Renal cortical epithelial cell (primary cell): ENCODE data around the gene UTP14C. TPM values are rescaled to one million over a fixed set of nuclear protein-coding genes. Genes with fewer than 3 reads are reported as not detected.
A peak's percentile ranks its signal among the peaks of the same experiment; 100 is the strongest.
"Not testable (repeated sequence)": the region's sequence is repeated elsewhere in the genome, so short reads cannot be mapped to it uniquely, and the experiment has no call there.

ENCODE experiments used
- DNase-seq: peaks from one replicate; pipeline ENCODE4 v3.0.0-alpha.2; 2011; ENCODE audit warnings: low read depth
- total RNA-seq: library from RNA; depleted of rRNA; stranded (reverse); fragments of >200 nt; gene quantifications from 2 replicates; pipeline ENCODE4 v1.2.3, GENCODE V29; 2014

Gene UTP14C
- total RNA-seq, 1 donor from 2014 or later = 35.0 TPM

DNA sequence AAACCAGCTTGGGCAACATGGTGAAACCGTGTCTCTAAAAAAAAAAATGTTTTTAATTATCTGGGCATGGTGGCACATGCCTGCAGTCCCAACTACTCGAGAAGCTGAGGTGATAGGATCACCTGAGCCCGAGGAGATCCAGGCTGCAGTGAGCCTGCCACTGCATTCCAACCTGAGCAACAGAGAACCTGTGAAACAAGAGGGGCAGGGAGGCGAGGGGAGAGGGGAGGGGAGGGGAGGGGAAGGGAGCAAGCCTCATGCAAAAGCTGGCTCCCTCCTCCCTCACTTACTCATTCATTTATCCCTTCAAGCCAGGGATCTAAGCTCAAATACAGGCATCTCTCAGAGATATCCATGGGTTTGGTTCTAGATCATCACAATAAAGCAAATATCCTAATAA lies 22.1 kb upstream of the UTP14C start:
- DNase-seq = no peak

DNA sequence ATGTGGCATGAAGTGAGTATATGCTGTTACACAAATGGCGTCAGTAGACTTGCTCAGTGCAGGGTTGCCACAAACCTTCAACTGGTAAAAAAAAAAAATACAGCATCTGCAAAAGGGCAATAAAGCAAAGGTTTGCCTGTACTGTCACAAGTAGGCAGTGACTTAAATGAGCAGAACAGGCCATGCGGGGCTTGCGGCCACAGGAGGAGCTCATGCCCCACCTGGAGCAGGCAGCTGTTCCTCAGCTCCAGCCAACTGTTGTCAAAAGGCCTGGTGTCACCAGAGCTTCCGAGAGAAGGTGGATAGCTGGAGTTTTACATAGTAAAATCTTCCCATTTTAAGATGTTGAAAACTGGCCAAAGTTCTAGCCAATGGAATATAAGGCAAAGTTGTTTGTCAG lies 20.9 kb upstream of the UTP14C start:
- DNase-seq = no peak

DNA sequence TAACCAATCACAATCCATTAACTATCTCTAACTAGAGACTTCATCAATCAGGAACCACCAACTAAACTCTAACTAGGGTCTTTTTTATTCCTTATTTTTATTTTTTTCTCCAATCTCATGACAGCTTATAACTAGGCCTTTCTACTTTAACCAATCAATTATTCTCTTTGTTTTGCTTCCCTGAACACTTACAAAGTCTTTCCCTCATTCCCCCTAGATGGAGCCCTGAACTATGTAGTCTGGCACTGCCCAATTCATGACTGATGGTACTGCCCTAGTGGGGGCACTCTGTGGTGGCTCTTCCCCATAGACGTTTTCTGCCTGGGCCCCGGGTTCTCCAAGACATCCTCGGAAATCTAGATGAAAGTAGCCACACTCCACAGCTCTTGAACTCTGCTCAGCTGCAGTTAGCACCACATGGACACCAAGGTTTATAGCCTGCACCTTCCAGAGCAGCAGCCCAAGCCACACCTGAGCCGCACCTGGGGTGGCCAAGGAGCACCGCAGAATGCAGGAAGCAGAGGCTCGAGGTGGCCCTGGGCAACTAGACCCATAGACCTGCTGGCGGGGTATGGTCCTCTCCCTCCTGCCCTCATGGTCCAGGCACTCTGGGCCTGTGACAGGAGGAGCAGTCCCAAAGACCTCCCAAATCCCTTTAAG lies 19.9 kb upstream of the UTP14C start:
- no peak for DNase-seq

DNA sequence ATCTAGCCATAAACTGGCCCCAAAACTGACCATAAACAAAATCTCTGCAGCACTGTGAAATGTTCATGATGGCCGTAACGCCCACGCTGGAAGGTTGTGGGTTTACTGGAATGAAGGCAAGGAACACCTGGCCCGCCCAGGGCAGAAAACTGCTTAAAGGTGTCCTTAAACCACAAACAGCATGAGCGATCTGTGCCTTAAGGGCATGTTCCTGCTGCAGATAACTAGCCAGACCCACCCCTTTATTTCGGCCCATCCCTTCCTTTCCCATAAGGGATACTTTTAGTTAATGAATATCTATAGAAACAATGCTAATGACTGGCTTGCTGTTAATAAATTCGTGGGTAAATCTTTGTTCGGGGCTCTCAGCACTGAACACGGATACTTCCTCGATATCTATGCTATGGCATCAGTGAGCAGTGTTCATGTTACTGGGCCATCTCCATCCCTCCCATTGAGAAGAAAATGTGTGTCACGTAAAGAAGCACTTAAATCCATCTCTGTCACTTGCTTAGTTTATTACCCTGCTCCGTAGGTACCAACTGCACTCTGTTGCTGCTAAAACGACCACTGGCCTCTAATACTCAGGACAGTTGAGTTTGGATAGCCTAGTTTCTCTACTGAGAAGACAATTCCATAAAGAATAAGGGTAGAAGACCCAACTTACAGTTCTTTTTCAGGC lies 18.5 kb upstream of the UTP14C start:
- DNase-seq = peak; percentile 41

DNA sequence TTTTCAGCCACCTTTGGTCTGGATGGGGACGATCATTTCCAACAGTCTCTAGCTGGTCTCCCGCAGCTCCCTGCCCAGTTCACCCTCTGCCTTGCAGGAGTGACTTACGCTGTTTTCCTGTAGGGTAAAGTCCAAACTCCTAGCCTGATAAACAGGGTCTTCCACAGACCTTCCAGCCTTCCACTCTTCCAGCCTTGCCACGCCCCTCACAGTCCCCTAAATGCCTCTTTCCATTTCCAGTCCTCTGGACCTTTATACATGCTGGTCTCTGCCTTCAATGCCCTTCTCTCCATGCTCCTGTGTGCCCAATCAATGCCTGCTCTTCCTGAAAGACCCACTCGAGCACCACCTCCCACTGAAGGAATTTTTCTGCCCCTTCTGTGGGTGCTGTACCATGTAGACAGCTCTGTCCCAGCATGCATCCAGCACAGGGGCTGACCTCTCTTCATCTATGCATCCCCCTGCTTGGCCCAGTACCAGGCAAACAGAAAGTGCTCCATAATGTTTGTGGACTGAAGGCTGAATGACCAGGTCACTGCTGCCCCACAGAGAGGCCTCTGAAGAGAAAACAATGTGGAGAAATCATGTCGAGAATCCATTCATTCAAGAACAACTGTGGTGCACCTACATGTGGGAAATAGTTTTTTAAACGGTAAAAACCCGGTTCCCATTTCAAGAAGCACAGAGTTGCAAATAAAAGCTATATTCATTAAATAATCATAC lies 17.8 kb upstream of the UTP14C start:
- no peak for DNase-seq

DNA sequence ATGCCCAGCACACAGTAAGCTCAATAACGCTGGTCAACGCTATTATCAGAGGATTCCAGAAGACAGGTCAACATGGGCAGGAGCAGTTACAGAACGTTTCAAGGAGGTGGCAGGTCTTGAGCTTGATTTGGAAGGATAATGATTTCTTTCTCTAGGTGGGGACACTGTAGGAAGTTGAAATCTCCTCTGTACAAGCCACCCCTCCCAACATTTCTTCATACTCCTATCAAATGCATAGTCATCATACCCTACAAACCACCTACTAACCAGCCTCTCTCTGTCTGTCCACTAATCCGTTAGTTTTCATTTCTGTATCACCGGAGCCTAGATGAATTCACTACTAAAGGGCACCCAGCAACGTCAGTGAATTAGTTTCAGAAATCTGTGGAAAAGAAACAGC lies 14.5 kb upstream of the UTP14C start:
- no peak for DNase-seq

DNA sequence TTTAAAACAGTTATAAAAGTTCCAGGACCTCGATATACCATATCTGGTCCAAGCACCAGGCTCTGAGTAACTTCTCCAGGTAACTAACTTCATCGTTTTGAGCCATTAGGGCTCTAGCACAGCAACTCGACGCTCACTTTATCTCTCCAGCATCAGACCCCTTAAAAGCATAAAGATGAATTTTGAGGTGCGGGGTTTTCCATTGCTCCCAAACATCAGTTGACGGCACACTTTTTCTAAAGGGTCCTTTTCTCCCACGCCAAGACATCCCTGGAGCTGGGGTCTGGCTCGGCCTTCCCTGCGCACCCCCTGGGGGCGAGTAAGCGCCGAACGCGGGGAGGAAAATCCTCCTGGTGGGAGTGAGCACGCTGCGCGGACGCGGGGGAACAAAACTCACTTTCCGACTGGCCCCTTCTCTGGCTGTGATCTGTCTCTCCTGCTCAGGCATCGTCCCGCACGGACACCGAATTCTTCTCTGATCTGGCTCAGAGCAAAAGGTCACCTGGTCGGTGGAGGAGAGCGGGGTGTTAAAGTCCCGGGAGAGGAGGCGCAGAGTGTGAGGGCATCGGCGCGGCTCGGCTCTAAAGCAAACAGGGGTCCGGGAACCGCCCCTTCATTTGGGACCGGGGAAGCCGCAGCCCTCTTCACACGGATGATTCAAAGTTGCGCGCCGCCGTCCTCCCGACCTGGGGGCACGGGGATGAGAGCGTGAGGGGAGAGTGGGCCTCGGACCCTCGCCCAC lies 13.4 kb upstream of the UTP14C start, which contains the start of gene ATP7B:
Gene ATP7B (minus strand): TSS at position 561 of the 742 bp plus-strand sequence. CDS start 113 bp downstream, at position 448.
- DNase-seq = no peak

DNA sequence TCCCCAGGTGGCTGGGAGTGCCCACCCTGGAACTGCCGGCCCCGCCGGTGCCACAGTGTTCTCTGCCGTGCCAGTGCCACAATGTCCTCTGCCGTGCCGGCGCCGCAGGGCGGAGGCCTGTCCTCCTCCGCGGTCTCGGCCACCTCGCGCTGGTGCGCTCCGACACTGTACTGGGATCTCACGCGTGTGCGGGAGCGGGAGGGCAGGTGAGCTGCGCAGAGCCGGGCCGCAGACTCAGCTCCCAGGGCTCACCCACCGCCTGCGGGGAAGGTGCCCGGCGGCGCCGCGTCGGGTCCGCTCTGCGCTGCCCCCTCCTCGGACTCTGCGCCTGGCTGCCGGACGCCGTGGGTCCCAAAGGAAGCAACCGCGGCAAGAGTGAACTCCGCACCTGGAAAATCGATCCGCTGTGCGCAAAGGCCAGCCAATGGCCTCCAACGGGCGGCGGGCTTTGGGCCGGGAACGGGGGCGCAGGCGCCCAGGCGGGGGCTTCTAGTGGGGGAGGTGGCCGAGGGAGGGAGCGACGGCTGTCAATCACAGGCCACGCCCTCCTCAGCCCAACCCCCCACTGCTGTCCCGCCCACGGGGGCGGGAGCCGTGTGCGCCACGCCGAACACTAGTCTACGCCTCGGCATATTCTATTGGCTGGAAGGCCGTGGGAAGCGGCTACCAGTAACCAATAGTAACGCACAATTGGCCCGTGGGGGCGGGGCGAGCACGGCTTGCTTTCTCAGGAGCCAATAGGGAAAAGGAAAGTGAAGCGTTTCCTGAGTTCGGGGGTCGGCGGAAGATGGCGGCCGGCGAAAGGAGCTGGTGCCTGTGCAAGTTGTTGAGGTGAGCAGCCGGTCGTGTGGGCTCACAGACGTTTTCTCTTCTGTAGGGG lies 12.6 kb upstream of the UTP14C start, which contains the start of gene ALG11:
Gene ALG11 (plus strand): TSS at position 767 of the 880 bp plus-strand sequence. CDS start 21 bp downstream, at position 788.
- peak; percentile 95 for DNase-seq

DNA sequence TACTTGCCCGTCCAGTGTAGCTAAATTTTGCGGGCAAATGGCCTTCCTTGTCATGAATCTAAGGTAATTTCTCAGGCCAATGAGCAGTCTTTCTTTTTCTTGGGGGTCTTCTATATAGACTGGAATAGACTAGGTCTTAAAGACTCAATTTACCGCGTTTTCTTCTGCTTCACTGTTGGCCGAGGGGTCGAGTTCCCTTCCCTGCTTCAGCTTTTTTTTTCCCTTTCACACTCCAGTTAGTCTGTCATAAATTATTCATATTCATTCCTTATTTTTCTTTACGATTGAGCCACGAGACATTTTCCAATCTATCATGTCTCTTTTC lies 12.0 kb upstream of the UTP14C start:
- DNase-seq = no peak

DNA sequence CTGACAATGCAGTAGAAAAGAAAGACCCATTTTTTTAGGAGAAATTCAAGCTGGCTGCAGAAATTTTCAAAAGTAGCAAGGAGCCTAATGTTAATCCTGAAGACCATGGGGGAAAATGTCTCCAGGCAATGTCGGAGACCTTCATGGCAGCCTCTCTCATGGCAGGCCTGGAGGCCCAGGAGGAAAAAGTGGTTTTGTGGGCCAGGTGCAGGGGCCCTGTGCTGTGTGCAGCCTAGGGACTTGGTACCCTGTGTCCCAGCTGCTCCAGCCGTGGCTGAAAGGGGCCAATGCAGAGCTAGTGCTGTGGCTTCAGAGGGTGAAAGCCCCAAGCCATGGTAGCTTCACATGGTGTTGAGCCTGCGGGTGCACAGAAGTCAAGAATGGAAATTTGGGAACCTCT lies 8.2 kb upstream of the UTP14C start:
- DNase-seq = no peak

DNA sequence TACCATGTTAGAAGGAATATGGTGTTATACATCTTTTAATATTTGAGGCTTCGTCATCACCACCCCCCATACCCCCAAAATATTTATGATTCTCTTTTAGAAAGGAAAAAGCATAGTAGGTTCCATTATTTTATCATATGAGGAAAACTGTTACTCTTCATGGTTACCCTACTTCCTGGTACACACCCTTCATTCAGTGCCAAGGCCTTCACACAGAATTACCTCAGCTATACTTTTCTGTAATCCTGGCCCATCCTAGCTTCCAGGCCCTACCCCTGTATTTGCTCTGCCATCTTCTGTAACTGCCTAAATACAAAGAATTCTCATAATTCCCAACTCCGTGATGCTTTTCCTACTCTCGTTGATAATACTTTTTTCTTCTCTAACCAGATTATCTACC lies 4.3 kb upstream of the UTP14C start:
- no peak for DNase-seq

DNA sequence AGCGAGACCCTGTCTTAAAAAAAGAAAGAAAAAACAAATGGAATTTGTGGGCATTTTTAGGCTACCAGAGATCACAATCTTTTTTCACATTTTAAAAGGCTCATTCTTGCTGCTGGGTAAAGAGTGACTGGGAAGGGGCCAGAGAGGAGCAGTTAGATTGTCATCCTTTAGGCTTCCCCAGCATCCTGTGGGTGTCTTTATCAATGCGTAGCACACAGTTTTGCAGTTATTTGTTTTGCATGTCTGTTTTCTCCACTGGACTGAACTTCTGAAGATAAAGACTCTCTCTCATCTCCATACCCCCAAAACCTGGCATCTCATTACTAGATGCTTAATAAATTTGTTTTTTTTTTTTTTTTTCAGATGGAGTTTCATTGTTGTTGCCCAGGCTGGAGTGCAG lies 2.1 kb upstream of the UTP14C start:
- DNase-seq = no peak

DNA sequence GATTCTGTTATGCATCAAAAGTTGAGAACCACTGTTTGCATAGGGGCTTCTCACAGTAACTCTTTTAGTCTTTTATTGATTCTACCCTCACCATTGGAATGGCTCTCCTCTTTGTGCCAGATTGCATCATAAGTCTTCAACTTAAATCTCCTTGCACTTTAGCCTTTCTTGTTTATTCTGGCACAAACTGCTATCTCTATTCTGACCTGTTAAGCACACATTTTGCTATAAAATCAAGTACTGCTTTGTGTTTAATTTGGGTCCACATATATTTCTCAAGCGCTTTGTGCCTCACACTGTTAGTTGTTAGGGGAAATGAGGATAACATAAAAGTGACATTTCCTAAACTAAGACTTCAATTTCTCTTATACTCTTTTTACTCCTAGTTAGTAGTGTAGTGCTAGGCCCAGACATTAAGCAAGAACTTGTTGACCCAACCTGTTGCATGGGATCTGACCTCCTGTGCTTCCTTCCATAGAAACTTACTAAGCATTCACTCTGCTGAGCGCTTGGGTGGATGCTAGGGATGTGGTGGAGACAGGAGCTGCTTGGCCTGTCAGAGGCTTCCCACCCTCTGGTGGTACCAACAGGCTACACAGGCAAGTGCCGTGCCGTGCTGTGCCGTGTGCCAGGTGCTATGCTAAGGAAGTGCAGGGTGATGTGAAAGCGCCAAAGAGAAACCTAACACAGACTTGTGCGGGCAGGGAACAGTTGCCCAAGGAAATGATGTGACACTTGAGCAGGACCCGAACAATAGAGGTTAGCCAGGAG lies 1.2 kb downstream of the UTP14C start:
- no peak for DNase-seq

DNA sequence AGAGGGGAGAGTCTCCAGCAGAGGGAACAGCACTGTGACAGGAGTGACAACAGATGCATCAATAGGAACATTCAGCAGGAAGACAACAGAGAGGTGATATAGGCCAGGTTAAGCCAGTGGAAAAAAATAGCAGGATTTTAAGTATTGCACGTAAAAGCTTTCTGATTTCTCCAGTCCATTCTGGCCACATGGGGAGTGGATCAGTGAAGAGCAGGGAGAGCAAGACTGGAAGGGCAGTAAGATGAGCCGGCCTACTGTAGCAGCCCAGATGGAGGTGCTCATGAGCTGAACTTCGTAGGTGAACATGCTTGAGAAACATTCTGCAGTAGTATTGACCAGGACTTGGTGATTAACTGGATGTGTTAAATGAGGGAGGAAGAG lies 1.7 kb downstream of the UTP14C start:
- no peak for DNase-seq

DNA sequence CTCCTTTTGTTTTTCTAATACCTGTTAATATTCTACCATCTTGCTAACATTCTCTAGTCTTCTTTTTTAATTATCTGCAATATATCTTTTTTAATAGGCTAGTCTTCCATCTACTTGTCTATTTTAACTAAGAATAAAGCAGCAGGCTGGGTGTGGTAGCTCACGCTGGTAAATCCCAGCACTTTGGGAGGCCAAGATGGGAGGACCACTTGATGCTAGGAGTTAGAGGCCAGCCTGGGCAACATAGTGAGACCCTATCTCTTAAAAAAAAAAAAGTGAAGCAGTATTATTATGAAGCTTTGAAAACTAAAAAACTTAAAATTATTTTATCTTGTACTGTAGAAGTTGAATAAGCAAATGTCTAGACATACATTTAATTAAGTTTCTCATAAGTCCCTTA lies 3.3 kb downstream of the UTP14C start:
- no peak for DNase-seq

DNA sequence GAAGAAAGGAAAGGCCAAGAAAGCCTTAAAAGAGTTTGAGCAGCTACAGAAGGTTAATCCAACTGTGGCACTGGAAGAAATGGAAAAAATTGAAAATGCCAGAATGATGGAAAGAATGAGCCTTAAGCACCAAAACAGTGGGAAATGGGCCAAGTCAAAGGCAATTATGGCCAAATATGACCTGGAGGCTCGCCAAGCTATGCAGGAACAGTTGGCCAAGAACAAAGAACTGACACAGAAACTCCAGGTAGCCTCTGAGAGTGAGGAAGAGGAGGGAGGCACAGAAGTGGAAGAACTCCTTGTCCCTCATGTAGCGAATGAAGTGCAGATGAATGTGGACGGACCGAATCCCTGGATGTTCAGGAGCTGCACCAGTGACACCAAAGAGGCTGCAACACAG lies 5.1 kb downstream of the UTP14C start:
- DNase-seq = no peak

DNA sequence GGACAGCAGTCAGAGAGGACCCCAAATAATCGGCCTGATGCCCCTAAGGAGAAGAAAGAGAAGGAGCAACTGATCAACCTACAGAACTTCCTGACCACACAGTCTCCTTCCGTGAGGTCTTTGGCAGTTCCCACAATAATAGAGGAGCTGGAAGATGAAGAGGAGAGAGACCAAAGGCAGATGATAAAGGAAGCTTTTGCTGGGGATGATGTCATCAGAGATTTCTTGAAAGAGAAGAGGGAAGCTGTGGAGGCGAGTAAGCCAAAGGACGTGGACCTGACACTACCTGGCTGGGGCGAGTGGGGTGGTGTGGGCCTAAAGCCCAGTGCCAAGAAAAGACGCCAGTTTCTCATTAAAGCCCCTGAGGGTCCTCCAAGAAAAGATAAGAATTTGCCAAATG lies 5.9 kb downstream of the UTP14C start:
- not testable (repeated sequence) for DNase-seq

DNA sequence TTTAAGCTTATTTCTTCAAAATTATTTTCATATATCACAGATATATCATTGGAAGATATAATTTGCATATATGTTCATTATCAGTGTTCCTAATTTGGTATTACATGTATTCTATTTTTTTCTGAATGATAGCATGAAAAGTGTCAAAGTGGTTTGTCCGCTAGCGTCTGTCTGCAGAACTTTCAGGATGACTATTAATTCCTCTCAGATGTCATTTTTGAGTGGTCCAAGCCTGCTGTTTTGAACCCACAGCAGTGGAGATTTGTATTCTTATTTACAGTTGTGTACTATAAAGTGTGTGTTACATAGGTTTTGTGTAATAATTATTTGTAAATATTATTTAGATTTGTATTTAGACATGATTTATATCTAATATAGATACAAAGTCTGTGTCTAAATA lies 8.5 kb downstream of the UTP14C start:
- DNase-seq = no peak

DNA sequence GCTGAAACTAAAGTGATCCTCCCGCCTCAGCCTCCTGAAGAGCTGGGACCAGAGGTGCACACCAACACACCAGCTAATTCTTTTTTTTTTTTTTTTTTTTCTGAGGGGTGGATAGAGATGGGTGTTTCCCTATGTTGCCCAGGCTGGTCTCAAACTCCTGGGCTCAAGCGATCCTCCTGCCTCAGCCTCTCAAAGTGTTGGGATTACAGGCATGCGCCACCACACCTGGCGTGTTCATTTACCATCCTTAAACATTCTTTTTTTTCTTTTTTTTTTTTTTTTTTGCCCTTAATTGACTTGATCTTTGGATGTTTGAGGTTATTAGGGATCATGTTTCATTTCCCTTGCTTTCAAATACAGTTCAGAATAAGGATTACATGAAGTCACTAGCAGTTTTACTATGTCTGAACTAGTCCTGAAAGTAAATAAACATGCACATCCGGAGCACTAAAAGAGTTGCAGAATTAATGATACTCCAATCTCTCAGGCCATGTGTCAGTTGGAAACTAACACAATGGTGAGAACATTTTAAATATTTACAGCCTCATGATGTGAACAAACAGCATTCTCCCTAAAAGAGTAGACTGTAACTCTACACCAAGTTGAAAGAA lies 10.2 kb downstream of the UTP14C start:
- DNase-seq = peak; percentile 13

DNA sequence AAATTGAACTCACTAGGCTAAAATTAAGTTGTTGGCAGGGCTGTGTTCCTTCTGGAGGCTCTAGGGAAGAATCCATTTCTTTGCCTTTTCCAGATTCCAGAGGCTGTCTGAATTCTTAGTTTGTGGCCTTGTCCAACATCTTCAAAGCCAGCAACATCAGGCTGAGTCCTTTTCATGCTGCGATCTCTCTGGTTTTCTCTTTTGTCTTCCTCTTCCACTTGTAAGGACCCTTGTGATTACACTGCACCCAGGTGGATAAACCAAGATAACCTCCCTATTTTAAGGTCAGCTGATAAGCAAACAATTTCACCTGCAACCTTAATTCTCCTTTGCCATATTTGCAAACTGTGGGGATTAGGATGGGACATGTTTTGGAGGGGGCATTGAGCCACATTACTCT lies 11.5 kb downstream of the UTP14C start:
- no peak for DNase-seq
